GM12874 (cell line): ENCODE measurements around the gene VRK1.

Experiments used
- TF ChIP-seq, protein P1 (sequence below): IDR thresholded peaks from 2 replicates; pipeline ENCODE4 v1.5.1; 2011; ENCODE audit warnings: low read depth, mild to moderate bottlenecking, control low read depth, low read length, moderate library complexity; ENCODE audit not compliant: insufficient read depth

VRK1 gene

DNA sequence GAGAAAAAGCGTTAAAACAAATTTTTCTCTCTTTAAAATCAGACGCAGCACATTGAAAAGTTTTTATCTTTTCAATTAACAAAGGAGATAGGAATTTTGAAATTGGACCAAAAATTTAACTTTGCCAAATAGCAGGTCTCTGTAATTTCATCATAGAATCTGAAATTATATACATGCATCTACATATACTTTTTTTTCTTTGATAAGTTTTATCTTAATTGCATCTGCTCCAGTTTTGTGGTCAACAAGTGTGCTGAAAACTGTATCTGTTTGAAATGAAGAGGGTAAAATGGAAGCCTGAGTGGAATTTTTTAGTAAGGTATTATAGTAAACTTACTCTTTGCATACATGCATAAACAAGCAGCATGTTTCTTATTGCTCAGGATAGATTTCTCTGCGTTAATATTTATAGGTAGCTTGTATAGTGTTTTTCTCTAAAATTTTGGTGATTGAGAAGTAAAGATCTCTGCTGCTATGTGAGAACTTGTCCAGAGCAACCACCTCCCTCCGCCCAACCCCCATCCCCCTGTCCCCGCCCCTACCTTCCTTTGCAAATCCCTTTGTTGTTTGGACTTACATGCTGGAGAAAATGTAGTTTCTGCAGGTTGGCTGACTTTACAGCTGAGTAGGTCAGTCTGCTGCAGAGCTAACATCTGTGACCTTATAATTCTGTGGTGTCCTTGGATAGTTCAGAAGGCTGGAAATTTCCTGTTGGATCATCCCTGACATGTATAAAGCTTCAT, 64.6 kb downstream of the VRK1 start:
- TF ChIP-seq, protein P1, sequence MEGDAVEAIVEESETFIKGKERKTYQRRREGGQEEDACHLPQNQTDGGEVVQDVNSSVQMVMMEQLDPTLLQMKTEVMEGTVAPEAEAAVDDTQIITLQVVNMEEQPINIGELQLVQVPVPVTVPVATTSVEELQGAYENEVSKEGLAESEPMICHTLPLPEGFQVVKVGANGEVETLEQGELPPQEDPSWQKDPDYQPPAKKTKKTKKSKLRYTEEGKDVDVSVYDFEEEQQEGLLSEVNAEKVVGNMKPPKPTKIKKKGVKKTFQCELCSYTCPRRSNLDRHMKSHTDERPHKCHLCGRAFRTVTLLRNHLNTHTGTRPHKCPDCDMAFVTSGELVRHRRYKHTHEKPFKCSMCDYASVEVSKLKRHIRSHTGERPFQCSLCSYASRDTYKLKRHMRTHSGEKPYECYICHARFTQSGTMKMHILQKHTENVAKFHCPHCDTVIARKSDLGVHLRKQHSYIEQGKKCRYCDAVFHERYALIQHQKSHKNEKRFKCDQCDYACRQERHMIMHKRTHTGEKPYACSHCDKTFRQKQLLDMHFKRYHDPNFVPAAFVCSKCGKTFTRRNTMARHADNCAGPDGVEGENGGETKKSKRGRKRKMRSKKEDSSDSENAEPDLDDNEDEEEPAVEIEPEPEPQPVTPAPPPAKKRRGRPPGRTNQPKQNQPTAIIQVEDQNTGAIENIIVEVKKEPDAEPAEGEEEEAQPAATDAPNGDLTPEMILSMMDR, result no peak

DNA sequence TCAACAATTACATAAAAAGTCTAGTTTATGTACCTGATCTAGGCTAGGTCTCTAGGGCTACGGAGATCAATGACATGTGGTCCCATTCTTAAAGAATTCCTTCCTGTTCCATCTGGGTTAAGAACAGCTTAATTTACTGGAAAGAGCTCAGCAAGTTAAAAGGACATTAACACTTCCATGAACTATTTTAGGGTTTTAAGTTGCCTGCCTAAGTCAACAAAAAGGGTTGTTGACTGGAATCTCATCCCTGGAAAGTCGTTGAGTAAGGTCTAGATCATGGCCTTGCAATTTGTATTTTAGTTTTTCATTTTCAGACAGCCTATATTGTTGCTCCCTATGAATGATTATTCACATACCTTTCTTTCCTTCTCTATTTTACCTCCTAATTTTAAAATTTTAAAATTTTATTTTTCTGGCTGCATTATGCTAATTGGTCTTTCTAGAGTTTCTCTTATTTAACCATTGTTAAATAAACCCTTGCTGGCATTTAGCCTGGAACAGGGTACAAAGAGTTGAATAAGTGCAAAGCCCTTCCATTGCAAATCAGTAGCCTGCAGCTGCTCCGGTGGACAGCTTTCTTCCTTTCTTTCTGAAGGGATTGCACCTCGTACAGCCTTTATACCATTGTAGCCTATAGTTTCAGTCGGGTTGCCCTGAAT, 66.3 kb downstream of the VRK1 start:
- TF ChIP-seq, protein P1, result no peak

DNA sequence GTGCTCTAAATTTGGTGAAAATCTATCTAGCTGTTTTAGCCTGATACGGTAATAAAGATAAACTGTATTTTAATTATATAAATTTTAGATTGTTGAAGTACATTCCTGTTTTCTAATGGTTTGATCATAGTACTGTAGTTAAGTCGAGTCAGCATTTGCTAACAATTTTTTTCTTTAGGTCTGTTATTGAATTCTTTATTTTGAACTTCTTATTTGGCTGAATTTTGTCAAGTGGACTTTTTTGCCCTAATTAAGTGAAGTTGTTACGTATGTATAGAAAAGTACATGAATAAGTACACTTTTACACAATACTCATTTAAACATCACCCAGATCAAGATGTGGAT, 66.8 kb downstream of the VRK1 start:
- TF ChIP-seq, protein P1, result no peak

DNA sequence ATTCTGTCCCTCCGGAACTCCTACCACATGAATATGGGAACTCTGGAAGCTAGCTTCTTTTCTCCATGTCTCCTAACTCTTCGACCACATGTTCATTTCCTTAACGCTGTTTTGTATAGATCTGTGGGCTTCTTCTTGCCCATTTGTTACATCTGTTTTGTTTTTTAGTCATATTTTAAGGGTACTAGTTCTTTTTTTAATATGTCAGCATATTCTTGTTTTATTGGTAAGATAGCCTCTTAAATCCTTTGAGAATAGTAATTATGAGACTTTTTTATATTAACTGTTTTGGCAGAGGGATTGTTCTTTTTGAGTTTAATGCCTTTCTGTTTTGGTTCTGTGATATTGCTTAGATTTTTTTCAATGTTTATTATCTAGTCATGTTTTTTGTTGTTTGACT, 70.5 kb downstream of the VRK1 start:
- TF ChIP-seq, protein P1, result no peak

DNA sequence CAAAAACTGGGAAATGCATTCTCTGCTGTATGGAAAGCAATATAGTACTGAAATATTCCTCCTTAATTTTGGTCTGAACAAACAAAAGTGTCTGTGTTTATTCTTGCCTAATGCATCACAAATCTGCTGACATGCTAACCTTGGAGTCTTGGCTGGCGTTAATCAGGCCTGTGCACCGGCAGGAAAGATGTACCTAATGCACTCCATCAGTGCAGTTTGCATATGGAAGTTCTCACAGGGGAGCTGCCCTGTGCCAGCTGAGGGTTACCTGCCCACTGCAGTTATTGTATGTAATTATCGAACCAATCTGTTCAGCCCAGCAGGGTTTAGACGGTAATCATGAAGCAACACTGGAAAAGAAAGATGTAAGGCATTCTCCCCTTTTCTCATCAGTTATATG, 76.9 kb downstream of the VRK1 start:
- TF ChIP-seq, protein P1, result no peak

DNA sequence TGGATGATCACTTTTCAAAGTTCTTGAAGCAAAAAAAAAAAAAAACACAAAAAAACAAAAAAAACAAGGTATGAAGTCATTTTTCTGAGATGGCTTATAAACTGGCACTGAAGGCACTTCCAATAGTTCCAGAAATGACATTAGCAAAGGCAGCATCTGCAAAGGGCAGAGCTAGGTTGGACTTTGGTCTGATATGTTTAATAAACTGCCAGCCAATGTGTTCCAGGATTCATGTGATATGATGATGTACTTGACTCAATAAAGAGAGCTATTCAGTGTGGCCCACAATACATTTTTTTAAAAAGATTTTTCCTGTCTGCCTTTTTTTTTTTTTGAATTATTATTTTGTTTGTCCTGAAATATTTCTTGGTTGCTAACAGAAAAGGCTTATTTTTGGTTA, 79.6 kb downstream of the VRK1 start:
- TF ChIP-seq, protein P1, result no peak

DNA sequence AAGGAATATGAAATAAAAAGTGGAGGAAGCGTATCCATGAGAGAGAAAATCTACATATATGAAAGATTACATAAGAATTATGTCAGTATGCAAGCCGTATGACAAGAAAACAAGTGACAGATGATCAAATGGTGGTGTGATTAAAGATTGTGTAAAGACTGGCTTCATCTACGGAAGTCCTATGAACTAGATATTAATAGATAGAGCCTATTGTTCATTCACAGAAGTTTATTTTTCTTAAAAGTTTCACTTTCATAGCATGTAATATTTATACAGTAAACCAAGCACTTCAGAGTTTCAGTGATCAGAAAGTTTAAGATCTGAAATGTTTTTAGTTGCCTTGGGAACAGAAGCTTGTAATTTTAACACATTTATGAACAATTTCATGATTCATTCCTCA, 84.5 kb downstream of the VRK1 start:
- TF ChIP-seq, protein P1, result no peak
